GM19193 (cell line): ENCODE measurements around the gene RAI14.

Source experiments
- POLR2A ChIP-seq: IDR thresholded peaks from 4 replicates; pipeline ENCODE4 v1.6.1; 2011; ENCODE audit not compliant: insufficient read depth, insufficient read length; ENCODE audit errors: extremely low read depth

The RAI14 gene

GRCh38 chr5:34684281-34684979 is 28.3 kb downstream of the RAI14 start:
- no peak for TF ChIP-seq POLR2A

DNA sequence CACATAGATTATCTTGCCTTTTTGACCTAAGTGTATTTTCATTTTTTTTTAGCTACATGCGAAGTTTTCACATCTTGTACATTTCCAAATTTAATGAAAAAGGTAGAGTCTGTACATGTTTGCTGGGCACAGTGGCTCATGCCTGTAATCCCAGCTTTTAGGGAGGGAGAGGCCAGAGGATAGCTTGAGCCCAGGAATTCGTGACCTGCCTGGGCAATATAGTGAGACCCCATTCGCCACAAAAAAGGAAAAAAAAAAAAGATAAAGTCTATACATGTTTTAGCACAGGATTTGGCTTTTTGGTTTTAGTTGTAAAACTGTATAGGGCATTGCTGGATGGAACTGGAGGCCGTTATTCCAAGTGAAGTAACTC is 28.8 kb downstream of the RAI14 start:
- TF ChIP-seq POLR2A = no peak

DNA sequence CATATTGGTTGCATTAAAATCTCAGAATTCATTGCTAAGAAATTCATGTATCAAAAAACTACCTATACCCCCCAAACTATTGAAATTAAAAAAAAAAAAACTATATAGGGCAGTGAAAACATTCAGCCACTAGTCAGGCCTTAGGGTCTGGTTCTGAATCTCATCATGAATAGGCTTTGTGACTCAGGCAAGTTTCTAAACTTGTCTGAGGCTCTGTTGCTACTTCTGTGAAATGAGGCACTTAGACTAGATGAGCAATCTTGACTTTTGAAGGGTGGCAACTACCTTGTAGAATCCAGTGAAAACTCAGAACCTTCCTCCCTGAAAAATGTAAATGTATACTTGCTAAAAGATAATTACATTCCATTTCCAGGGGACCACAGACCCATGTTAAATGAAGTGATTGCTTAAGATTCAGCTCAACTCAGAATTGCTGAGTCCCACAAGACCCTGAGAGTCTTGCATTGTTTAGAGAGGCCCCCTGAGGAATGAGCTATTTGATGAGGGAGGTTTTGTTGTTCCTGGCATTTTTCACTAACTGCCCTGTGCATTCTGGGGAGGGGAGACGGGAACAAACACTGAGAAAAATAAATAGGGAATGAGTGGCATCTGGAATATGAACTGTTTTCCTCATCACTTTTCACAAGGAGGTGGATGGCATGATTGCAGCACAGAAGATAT is 29.5 kb downstream of the RAI14 start:
- no peak for TF ChIP-seq POLR2A

GRCh38 chr5:34686762-34687268 is 30.7 kb downstream of the RAI14 start:
- no peak for TF ChIP-seq POLR2A

DNA sequence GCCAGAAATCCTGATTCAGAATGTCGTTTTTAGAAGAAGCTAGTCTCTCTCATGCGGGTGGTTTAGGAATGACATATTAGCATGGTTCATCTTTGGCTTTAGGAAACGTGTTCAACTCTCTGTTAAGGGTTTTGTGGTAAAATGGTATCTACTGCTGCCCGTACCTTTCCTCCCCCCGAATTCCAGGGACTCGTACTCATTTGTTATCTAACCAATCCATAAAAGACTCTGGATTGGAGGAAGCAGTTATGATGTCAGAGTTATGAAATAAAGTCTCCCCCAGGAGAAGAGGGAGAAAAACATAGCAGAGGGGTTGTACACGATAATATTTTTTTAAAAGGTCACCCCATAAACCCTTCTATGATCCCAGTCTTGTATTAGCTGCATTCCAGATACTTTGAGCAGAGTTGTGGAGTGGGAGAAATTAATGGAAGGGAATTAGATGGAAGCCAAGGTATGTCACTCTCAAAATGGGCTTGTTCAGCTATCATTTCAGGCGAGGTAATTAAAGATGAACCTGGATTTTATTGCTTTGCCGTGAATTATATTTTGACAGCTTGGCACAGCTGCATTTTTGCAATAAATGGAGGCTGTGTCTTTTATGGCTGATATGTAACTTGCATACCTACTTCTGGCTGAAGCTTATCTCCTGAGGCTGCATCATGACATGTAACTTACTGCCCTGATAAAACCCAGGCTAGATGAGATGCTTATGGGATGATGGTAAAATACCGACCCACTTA is 31.3 kb downstream of the RAI14 start:
- no peak for TF ChIP-seq POLR2A

- no peak for TF ChIP-seq POLR2A
Measured at GRCh38 chr5:34688015-34688810, 32.1 kb downstream of the RAI14 start.

DNA sequence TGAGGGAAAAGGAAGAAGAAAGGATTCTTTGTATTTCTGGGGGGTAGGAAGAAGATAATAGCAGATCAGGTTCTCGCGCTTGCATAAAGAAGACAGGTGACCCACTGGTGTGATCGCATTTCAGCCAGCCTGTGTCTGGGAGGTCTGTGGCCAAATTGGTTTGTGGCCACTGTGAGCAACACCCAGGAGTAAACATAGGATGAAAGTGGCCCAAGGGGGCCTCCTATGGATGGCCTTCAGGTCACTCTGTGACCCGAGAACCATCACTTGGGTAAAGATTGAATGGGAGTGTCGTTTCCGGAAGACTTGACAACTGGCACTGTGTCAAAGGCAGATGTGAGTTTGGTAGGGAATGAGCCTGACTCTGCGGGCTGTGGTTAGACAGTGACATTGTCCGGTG is 34.2 kb downstream of the RAI14 start:
- no peak for TF ChIP-seq POLR2A

GRCh38 chr5:34690898-34691297 is 34.8 kb downstream of the RAI14 start:
- TF ChIP-seq POLR2A = no peak

DNA sequence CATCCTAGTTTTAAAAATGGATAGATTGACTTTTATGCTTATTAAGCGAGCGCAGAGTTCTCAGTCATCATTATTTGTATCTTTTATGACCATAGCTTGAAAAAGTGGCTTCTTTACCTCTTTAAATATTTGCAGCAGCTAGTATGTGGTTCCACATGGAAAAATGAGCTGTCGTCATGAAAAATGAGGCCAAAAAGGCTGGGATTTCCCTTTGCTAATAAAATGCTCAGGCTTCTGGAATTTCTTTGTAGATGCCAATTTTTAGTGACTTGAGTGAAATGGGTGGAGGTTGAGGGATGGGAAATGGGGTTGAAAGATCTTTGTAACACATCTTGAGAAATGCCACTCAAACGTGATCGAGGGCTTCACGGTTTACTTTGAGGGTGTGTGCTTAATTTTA is 35.2 kb downstream of the RAI14 start:
- TF ChIP-seq POLR2A = no peak

- TF ChIP-seq POLR2A = no peak
Measured at GRCh38 chr5:34692786-34693185, 36.7 kb downstream of the RAI14 start.

DNA sequence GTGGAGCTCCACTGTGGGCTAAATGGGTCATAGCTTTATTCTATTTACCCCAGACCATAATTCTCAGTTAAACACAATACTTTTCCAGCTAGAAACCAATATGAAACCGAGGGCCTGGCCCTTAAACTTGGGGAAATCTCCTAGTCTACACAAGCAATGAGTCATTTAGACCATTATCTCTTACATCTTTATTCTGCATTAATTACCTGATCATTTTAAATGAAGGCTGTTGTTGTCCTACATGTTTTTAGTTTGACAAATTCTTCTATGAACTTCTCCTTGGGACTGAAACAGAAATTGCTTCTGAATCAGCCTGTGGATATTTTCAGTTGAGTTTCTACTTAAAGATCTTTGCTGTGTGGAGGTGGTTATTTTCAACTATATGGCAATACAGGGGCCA is 37.9 kb downstream of the RAI14 start:
- no peak for TF ChIP-seq POLR2A

DNA sequence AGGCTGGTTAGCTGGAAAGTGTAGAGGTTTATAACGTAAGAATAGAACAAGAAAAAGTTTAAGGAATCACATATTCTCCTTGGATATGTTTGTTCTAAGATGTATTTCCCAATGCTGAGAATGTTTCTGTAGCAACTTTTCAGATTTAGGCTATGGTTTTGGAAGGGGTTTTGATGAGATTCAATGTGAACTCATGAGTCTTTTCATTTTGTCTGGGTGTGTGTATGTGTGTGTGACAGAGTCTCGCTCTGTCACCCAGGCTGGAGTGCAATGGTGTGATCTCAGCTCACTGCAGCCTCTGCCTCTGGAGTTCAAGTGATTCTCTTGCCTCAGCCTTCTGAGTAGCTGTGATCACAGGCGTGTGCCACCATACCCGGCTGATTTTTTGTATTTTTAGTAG is 38.6 kb downstream of the RAI14 start:
- TF ChIP-seq POLR2A = no peak

DNA sequence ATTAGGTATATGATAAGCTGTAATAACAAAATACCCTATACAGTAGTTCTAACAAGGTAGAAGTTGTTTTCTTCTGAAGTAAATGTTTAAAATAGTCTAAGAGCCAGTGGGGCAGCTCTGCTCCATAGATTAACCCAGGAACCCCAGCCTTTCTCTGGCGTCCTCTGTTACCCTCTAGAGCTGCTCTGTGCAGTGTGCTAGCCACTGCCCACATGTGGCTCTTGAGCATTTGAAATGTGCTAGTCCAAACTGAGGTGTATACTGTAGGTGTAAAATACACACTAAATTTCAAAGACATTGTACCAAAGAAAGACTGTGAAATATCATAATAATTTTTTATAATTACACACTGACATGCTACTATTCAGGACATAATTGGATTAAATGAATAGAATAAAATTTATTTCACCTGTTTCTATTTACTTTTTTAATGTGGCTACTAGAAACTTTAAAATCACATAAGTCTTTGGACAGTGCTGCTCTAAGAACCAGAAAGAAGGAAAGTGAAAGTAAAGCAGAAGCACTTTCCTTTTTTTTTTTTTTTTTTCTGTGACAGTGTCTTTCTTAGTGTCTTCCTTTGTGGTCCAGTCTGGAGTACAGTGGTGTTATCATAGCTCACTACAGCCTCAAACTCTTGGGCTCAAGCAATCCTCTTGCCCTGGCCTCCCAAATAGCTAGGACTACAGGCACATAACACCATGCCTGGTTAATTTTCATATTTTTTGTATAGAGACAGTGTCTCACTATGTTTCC is 39.3 kb downstream of the RAI14 start:
- TF ChIP-seq POLR2A = no peak
